HFF-Myc (cell line): ENCODE measurements around the gene SPEF1.

Source experiments
- DNase-seq: peaks from one replicate; pipeline ENCODE4 v3.0.0-alpha.2; 2011; ENCODE audit warnings: low read depth; ENCODE audit errors: extremely low read depth
- H3K4me3 ChIP-seq: replicated peaks from 2 replicates; pipeline ENCODE4 v1.5.1; 2011; ENCODE audit warnings: low read depth, mild to moderate bottlenecking, control low read depth, low read length
- CTCF ChIP-seq: IDR thresholded peaks from 2 replicates; pipeline ENCODE4 v1.5.1; 2012; ENCODE audit warnings: mild to moderate bottlenecking, low read depth, low read length, control low read depth; ENCODE audit errors: missing control alignments

The SPEF1 gene

GRCh38 chr20:3804781-3805180, 23.5 kb upstream of the SPEF1 start:
- DNase-seq, result no peak
- TF ChIP-seq CTCF, result no peak
- no peak overlapping the region for H3K4me3 ChIP-seq

GRCh38 chr20:3804254-3804751, 23.1 kb upstream of the SPEF1 start:
- no peak overlapping the region for H3K4me3 ChIP-seq
- no peak for DNase-seq
- TF ChIP-seq CTCF, result no peak

GRCh38 chr20:3803854-3804253, 22.6 kb upstream of the SPEF1 start:
- H3K4me3 ChIP-seq, result no peak overlapping the region
- DNase-seq, result no peak
- TF ChIP-seq CTCF, result no peak

GRCh38 chr20:3803289-3803688, 22.0 kb upstream of the SPEF1 start:
- DNase-seq, result no peak
- no peak for TF ChIP-seq CTCF
- no peak overlapping the region for H3K4me3 ChIP-seq

GRCh38 chr20:3802524-3803239, 21.4 kb upstream of the SPEF1 start:
- H3K4me3 ChIP-seq, result no peak overlapping the region
- DNase-seq, result no peak
- no peak for TF ChIP-seq CTCF

GRCh38 chr20:3801846-3802245, 20.6 kb upstream of the SPEF1 start:
- no peak for DNase-seq
- TF ChIP-seq CTCF, result no peak
- H3K4me3 ChIP-seq, result no peak overlapping the region

- no peak for TF ChIP-seq CTCF
Measured at GRCh38 chr20:3801299-3801698, 20.1 kb upstream of the SPEF1 start.

More at GRCh38 chr20:3801299-3801698, 20.1 kb upstream of the SPEF1 start:
- H3K4me3 ChIP-seq, result no peak overlapping the region
- DNase-seq, result no peak
